A549 (cell line): Measurements from ENCODE around the gene SCRN2. TPM values are rescaled to one million over a fixed set of nuclear protein-coding genes. Genes with fewer than 3 reads are reported as not detected.

Experiments
- ATAC-seq, 2 experiments: fragments of 200-7000 bp in 1 of 2; fragments of >200 bp in 1 of 2; cut with Nextera tagmentation in 1 of 2; cut with Tn5 transposase in 1 of 2; 3 replicates each; pipeline versions ENCODE4 v1.8.0 to v1.9.1; 2018 to 2020; ENCODE audit warnings: mild to moderate bottlenecking in 1 of 2, moderate library complexity in 1 of 2
- CTCF ChIA-PET: fragments of 300-600 bp; sonication (Branson Sonifier 250); formaldehyde crosslinking; extraction: SDS; loops from one replicate; lab custom pipeline; 2021; ENCODE audit warnings: antibody characterized with exemption, inconsistent platforms; lab: Yijun Ruan, JAX
- POLR2A ChIA-PET: fragments of 350-600 bp; formaldehyde crosslinking; extraction: SDS; loops from one replicate; lab custom pipeline; 2021; ENCODE audit warnings: antibody characterized with exemption, inconsistent platforms; lab: Yijun Ruan, JAX
- DNase-seq, 2 experiments: peaks; one replicate each; pipeline versions ENCODE4 v3.0.0 to v3.0.0-alpha.2; 2011 to 2016; ENCODE audit warnings: low read depth in 1 of 2, low spot score in 1 of 2
- FAIRE-seq: peaks from 2 replicates; lab custom pipeline; 2011; peaks lifted over from hg19 to GRCh38; lab: Jason Lieb, UNC
- H3K27ac ChIP-seq, 2 experiments: fragments of >200 bp; sonication (Bioruptor Twin); formaldehyde crosslinking; 3 replicates each; pipeline ENCODE4 v1.5.1; 2016 to 2017
- H3K4me1 ChIP-seq: fragments of >200 bp; sonication (Bioruptor Twin); formaldehyde crosslinking; 3 replicates; pipeline ENCODE4 v1.6.1; 2016
- H3K4me2 ChIP-seq: fragments of >200 bp; sonication (Bioruptor Twin); formaldehyde crosslinking; 3 replicates; pipeline ENCODE4 v1.6.1; 2016
- H3K4me3 ChIP-seq: fragments of >200 bp; sonication (Bioruptor Twin); formaldehyde crosslinking; 3 replicates; pipeline ENCODE4 v1.5.1; 2016
- H3K9me3 ChIP-seq: fragments of >200 bp; sonication (Bioruptor Twin); formaldehyde crosslinking; 3 replicates; pipeline ENCODE4 v1.6.1; 2016
- FOSL2 ChIP-seq, 2 experiments: fragments of 450-650 bp in 1 of 2; fragments of >200 bp in 1 of 2; sonication (Bioruptor Twin) in 1 of 2; formaldehyde crosslinking; IDR thresholded peaks; 2 replicates each; pipeline versions ENCODE4 v1.5.0 to v1.6.1; 2016 to 2020; ENCODE audit warnings: mild to moderate bottlenecking in 1 of 2, moderate library complexity in 1 of 2
- HOXB5 ChIP-seq: fragments of 250-450 bp; sonication (Bioruptor Pico); IDR thresholded peaks from 2 replicates; pipeline ENCODE4 v1.5.0; 2020; ENCODE audit warnings: mild to moderate bottlenecking, moderate library complexity
- KDM5A ChIP-seq: fragments of 200-600 bp; sonication (generic); IDR thresholded peaks from 2 replicates; pipeline ENCODE4 v1.6.1; 2016; ENCODE audit warnings: antibody characterized with exemption, mild to moderate bottlenecking
- MAFK ChIP-seq: fragments of 450-650 bp; IDR thresholded peaks from 2 replicates; pipeline ENCODE4 v1.6.1; 2014; ENCODE audit not compliant: partially characterized antibody
- MAX ChIP-seq: IDR thresholded peaks from 2 replicates; pipeline ENCODE4 v1.6.1; 2012
- MAZ ChIP-seq: fragments of 150-350 bp; IDR thresholded peaks from 2 replicates; pipeline ENCODE4 v1.6.1; 2014; ENCODE audit warnings: antibody characterized with exemption, low read depth, low read length, borderline replicate concordance
- NFE2L2 ChIP-seq: fragments of 150-350 bp; conservative IDR thresholded peaks from 2 replicates; pipeline ENCODE4 v1.6.1; 2014; ENCODE audit warnings: low read length
- POLR2AphosphoS2 ChIP-seq: conservative IDR thresholded peaks from 2 replicates; pipeline ENCODE4 v1.6.1; 2012; ENCODE audit warnings: low read length, improper control_type of control experiment, inconsistent platforms
- RAD21 ChIP-seq, 2 experiments: fragments of >200 bp in 1 of 2; sonication (Bioruptor Twin) in 1 of 2; formaldehyde crosslinking in 1 of 2; IDR thresholded peaks in 1 of 2; conservative IDR thresholded peaks in 1 of 2; 2 replicates in 1 of 2; 3 replicates in 1 of 2; pipeline ENCODE4 v1.6.1; 2012 to 2018; ENCODE audit warnings: inconsistent platforms in 1 of 2
- RARB ChIP-seq: fragments of 250-450 bp; sonication (Bioruptor Pico); IDR thresholded peaks from 2 replicates; pipeline ENCODE4 v1.8.0; 2021; ENCODE audit warnings: mild to moderate bottlenecking, moderate library complexity
- RFX5 ChIP-seq: fragments of 450-650 bp; IDR thresholded peaks from 2 replicates; pipeline ENCODE4 v1.7.1; 2014; ENCODE audit warnings: antibody characterized with exemption, mild to moderate bottlenecking, moderate library complexity
- ZC3H11A ChIP-seq: fragments of 450-650 bp; IDR thresholded peaks from 2 replicates; pipeline ENCODE4 v1.6.1; 2014; ENCODE audit warnings: antibody characterized with exemption, mild to moderate bottlenecking
- ZNF302 ChIP-seq: fragments of 250-450 bp; sonication (Bioruptor Pico); IDR thresholded peaks from 2 replicates; pipeline ENCODE4 v1.9.0; 2021; ENCODE audit warnings: inconsistent platforms, mild to moderate bottlenecking, moderate library complexity
- ZSCAN20 ChIP-seq: fragments of 250-450 bp; sonication (Bioruptor Pico); IDR thresholded peaks from 2 replicates; pipeline ENCODE4 v1.8.0; 2022; ENCODE audit warnings: mild to moderate bottlenecking, moderate library complexity
- WGBS: methylation state at CpG from one replicate; pipeline ENCODE4 v1.1.6; 2017; ENCODE audit errors: missing lambda C conversion rate; 5-methylcytosine and 5-hydroxymethylcytosine counted together
- polyA plus RNA-seq, 4 experiments: library from polyadenylated mRNA; depleted of rRNA in 3 of 4; stranded (reverse); fragments of >200 nt; fragmentation: RNase III in 1 of 4; extraction: RNeasy Plus Mini Kit Qiagen cat#74134 plus additional on column Dnase treatment in 1 of 4; gene quantifications; 2 replicates in 3 of 4; 3 replicates in 1 of 4; pipeline ENCODE4 v1.2.3, GENCODE V29; 2011 to 2017
- TF ChIP-seq, protein P1 (sequence below): IDR thresholded peaks from 2 replicates; pipeline ENCODE4 v1.6.1; 2012
- TF ChIP-seq, protein P2 (sequence below): fragments of 450-650 bp; IDR thresholded peaks from 2 replicates; pipeline ENCODE4 v1.6.1; 2014; ENCODE audit warnings: antibody characterized with exemption
- TF ChIP-seq, protein P3 (sequence below): fragments of 250-450 bp; sonication (Bioruptor Pico); IDR thresholded peaks from 2 replicates; pipeline ENCODE4 v1.5.0; 2020; ENCODE audit warnings: low read depth, mild to moderate bottlenecking, moderate library complexity
- TF ChIP-seq, protein P4 (sequence below): fragments of 250-450 bp; sonication (Bioruptor Pico); IDR thresholded peaks from 2 replicates; pipeline ENCODE4 v1.5.0; 2021; ENCODE audit warnings: mild to moderate bottlenecking, moderate library complexity, borderline replicate concordance

SCRN2 gene
- polyA plus RNA-seq, 2 of the 4 experiments (the other 2 are of a cell fraction) = 25.8 to 43.7 TPM

- WGBS = 93% methylated on average over 13 of the region's 13 CpGs
Observed at GRCh38 chr17:47838636-47839035, 2.4 kb downstream of the SCRN2 start.

DNA sequence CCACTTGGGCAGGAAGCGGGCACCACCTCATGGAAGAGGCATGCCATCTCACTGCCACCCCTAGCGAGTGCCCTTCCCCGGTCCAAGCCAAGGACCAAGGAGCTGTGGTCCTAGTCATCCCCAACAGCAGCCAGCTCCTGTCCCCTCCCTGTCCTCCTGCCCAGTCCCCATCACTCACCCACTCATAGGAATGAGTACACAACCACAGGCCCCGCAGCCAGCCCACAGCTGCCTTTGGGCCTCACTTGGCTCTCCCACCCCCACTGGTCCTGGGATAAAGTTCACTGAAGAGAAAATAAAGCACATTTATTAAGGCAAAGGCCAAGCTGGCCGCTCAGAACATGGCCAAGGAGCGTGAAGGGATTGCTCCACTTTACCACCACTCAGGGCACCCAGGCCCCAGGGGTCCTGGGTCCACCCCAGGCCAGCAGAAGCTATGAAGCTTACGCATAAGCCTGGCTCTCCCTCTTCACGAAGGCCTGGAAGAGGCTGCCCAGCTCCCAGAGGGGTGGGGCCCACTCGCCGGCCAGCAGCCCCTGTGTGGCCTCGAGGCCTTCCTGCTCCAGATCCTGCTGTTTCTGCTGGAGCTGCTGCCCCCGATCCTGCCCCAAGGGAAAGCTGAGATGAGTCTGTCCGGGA is 3.6 kb downstream of the SCRN2 start:
- 88% methylated on average over 13 of the region's 13 CpGs for WGBS
- Histone ChIP-seq H3K27ac (no peak overlapping the region), H3K4me3 (no peak overlapping the region), H3K9me3 (no peaks in the 10 kb centered on the region), H3K4me2 (no peak overlapping the region), H3K4me1 (peaks cover 14% of the 10 kb centered on the region)
- no peak for ATAC-seq
- TF ChIP-seq MAFK (no peak), ZC3H11A (no peak), ZSCAN20 (CRISPR knock-in tag) (no peak), KDM5A (no peak), POLR2AphosphoS2 (no peak), RAD21 (conservative IDR thresholded peaks at IDR 0.05 in 1 of 2, IDR thresholded peaks at IDR 0.05 in 1 of 2) (no peak), MAZ (no peak), ZNF302 (CRISPR knock-in tag) (no peak), RFX5 (no peak), MAX (no peak), FOSL2 (IDR thresholded peaks at IDR 0.05) (no peak), FOSL2 (CRISPR knock-in tag; IDR thresholded peaks at IDR 0.05) (no peak)
- TF ChIP-seq, protein P1, sequence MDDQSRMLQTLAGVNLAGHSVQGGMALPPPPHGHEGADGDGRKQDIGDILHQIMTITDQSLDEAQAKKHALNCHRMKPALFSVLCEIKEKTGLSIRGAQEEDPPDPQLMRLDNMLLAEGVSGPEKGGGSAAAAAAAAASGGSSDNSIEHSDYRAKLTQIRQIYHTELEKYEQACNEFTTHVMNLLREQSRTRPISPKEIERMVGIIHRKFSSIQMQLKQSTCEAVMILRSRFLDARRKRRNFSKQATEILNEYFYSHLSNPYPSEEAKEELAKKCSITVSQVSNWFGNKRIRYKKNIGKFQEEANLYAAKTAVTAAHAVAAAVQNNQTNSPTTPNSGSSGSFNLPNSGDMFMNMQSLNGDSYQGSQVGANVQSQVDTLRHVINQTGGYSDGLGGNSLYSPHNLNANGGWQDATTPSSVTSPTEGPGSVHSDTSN = no peak
- TF ChIP-seq, protein P2, sequence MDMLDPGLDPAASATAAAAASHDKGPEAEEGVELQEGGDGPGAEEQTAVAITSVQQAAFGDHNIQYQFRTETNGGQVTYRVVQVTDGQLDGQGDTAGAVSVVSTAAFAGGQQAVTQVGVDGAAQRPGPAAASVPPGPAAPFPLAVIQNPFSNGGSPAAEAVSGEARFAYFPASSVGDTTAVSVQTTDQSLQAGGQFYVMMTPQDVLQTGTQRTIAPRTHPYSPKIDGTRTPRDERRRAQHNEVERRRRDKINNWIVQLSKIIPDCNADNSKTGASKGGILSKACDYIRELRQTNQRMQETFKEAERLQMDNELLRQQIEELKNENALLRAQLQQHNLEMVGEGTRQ = no peak
- TF ChIP-seq, protein P3, sequence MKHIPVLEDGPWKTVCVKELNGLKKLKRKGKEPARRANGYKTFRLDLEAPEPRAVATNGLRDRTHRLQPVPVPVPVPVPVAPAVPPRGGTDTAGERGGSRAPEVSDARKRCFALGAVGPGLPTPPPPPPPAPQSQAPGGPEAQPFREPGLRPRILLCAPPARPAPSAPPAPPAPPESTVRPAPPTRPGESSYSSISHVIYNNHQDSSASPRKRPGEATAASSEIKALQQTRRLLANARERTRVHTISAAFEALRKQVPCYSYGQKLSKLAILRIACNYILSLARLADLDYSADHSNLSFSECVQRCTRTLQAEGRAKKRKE (CRISPR knock-in tag) = no peak
- TF ChIP-seq, protein P4, sequence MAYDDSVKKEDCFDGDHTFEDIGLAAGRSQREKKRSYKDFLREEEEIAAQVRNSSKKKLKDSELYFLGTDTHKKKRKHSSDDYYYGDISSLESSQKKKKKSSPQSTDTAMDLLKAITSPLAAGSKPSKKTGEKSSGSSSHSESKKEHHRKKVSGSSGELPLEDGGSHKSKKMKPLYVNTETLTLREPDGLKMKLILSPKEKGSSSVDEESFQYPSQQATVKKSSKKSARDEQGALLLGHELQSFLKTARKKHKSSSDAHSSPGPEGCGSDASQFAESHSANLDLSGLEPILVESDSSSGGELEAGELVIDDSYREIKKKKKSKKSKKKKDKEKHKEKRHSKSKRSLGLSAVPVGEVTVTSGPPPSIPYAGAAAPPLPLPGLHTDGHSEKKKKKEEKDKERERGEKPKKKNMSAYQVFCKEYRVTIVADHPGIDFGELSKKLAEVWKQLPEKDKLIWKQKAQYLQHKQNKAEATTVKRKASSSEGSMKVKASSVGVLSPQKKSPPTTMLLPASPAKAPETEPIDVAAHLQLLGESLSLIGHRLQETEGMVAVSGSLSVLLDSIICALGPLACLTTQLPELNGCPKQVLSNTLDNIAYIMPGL (CRISPR knock-in tag) = no peak
- DNase-seq = no peak
- FAIRE-seq = no peak
- ChIA-PET POLR2A (interaction anchor here (2.0 kb wide), 1 partner anchor 58 kb away, joined by 11 read pairs; the partner anchor contains the start of gene SP2), CTCF (interaction anchor here (0.6 to 36.3 kb wide), 15 partner anchors 7 to 337 kb away, joined by 3 to 1860 read pairs (median 5); partner anchors contain the start of genes CDK5RAP3, OSBPL7, SP2 and SP6)

More at GRCh38 chr17:47838636-47839035, 2.4 kb downstream of the SCRN2 start:
- H3K4me2 ChIP-seq = no peak overlapping the region
- no peak for TF ChIP-seq NFE2L2
- TF ChIP-seq RARB = no peak
- TF ChIP-seq HOXB5 (CRISPR knock-in tag) = no peak
- ATAC-seq (no peak), FAIRE-seq (no peak), DNase-seq (no peak)
- POLR2A ChIA-PET = no interaction called here
- no peak overlapping the region for H3K4me3 ChIP-seq
- peaks cover 22% of the 10 kb centered on the region for H3K4me1 ChIP-seq
- H3K27ac ChIP-seq = no peak overlapping the region
- CTCF ChIA-PET = interaction anchor here (2.1 to 36.3 kb wide), 8 partner anchors 6 to 179 kb away, joined by 10 to 1860 read pairs (median 54); partner anchors contain the start of genes CDK5RAP3, LRRC46, MRPL10 and SP2
- no peaks in the 10 kb centered on the region for H3K9me3 ChIP-seq
